CD14-positive monocyte (primary cell): Measurements from ENCODE around the gene TADA2A. TPM values are rescaled to one million over a fixed set of nuclear protein-coding genes. Genes with fewer than 3 reads are reported as not detected.
A peak's percentile ranks its signal among the peaks of the same experiment; 100 is the strongest.

Experiments used
- DNase-seq, 3 donors: peaks; one replicate each; pipeline ENCODE4 v3.0.0-alpha.2; 2011 to 2022
- H2AFZ ChIP-seq: 2 replicates; pipeline ENCODE4 v1.6.0; 2012; ENCODE audit warnings: mild to moderate bottlenecking, low read depth, low read length, inconsistent platforms; ENCODE audit not compliant: insufficient read depth, poor library complexity, severe bottlenecking
- H3K27ac ChIP-seq, 2 donors: 1 replicate in 1 of 2; 2 replicates in 1 of 2; pipeline ENCODE4 v1.5.1; 2012 to 2013; ENCODE audit warnings: low read length in 2 of 2, control low read depth in 1 of 2, inconsistent platforms in 1 of 2, low read depth in 1 of 2, mild to moderate bottlenecking in 1 of 2
- H3K27me3 ChIP-seq, 2 donors: one replicate each; pipeline versions ENCODE4 v1.6.0 to v1.6.1; 2011 to 2013; ENCODE audit warnings: low read length in 2 of 2; ENCODE audit not compliant: control insufficient read depth in 2 of 2, insufficient read depth in 2 of 2
- H3K36me3 ChIP-seq, 2 donors: replicated peaks in 1 of 2; 1 replicate in 1 of 2; 2 replicates in 1 of 2; pipeline versions ENCODE4 v1.5.1 to v1.6.1; 2012 to 2013; ENCODE audit warnings: low read length in 2 of 2, control low read depth in 1 of 2, inconsistent platforms in 1 of 2, mild to moderate bottlenecking in 1 of 2; ENCODE audit not compliant: insufficient read depth in 2 of 2, control insufficient read depth in 1 of 2
- H3K4me1 ChIP-seq, 2 donors: 1 replicate in 1 of 2; 2 replicates in 1 of 2; pipeline versions ENCODE4 v1.5.1 to v1.6.1; 2012 to 2013; ENCODE audit warnings: low read length in 2 of 2, control low read depth in 1 of 2, inconsistent platforms in 1 of 2, mild to moderate bottlenecking in 1 of 2, moderate library complexity in 1 of 2; ENCODE audit not compliant: insufficient read depth in 2 of 2, control insufficient read depth in 1 of 2
- H3K4me2 ChIP-seq: replicated peaks from 2 replicates; pipeline ENCODE3; 2012; ENCODE audit warnings: low read length, moderate library complexity, mild to moderate bottlenecking; ENCODE audit not compliant: poor library complexity, severe bottlenecking; ENCODE audit errors: extremely low read depth
- H3K4me3 ChIP-seq, 3 experiments: fragments of 200-600 bp in 1 of 3; sonication (generic) in 1 of 3; replicated peaks in 1 of 3; 1 replicate in 2 of 3; 2 replicates in 1 of 3; pipeline ENCODE4 v1.5.1; 2011 to 2013; ENCODE audit warnings: low read length in 3 of 3, mild to moderate bottlenecking in 3 of 3, control low read depth in 2 of 3, low read depth in 2 of 3, inconsistent platforms in 1 of 3, moderate library complexity in 1 of 3
- H3K79me2 ChIP-seq: 2 replicates; pipeline ENCODE4 v1.6.0; 2012; ENCODE audit warnings: mild to moderate bottlenecking, control low read depth, inconsistent platforms, low read length, moderate library complexity; ENCODE audit not compliant: insufficient read depth
- H3K9ac ChIP-seq: 2 replicates; pipeline ENCODE4 v1.6.0; 2017; ENCODE audit warnings: low read length, mild to moderate bottlenecking; ENCODE audit not compliant: insufficient read depth, poor library complexity, severe bottlenecking
- H3K9me3 ChIP-seq, 2 donors: replicated peaks in 1 of 2; 1 replicate in 1 of 2; 2 replicates in 1 of 2; pipeline versions ENCODE4 v1.5.1 to v1.6.1; 2012 to 2013; ENCODE audit warnings: low read length in 2 of 2, control low read depth in 1 of 2; ENCODE audit not compliant: control insufficient read depth in 1 of 2, insufficient read depth in 1 of 2
- H4K20me1 ChIP-seq: 2 replicates; pipeline ENCODE4 v1.6.0; 2012; ENCODE audit warnings: mild to moderate bottlenecking, low read length, control low read depth, moderate library complexity; ENCODE audit not compliant: insufficient read depth
- H3K27ac Mint-ChIP-seq, 7 donors: one replicate each; pipeline ENCODE4 v1.8.0; 2020; ENCODE audit warnings: mild to moderate bottlenecking in 7 of 7, mixed read lengths in 7 of 7, moderate library complexity in 6 of 7, inconsistent platforms in 2 of 7
- H3K27me3 Mint-ChIP-seq, 3 donors: one replicate each; pipeline ENCODE4 v1.8.0; 2021 to 2022; ENCODE audit warnings: low read depth in 3 of 3, mild to moderate bottlenecking in 3 of 3, mixed read lengths in 3 of 3, moderate library complexity in 3 of 3, inconsistent platforms in 1 of 3
- H3K36me3 Mint-ChIP-seq, 2 donors: one replicate each; pipeline ENCODE4 v1.8.0; 2020; ENCODE audit warnings: mixed read lengths in 2 of 2, inconsistent platforms in 1 of 2, mild to moderate bottlenecking in 1 of 2
- H3K4me1 Mint-ChIP-seq: one replicate; pipeline ENCODE4 v1.8.0; 2020; ENCODE audit warnings: mild to moderate bottlenecking, mixed read lengths
- H3K4me3 Mint-ChIP-seq, 2 donors: one replicate each; pipeline ENCODE4 v1.8.0; 2020; ENCODE audit warnings: mild to moderate bottlenecking in 2 of 2, mixed read lengths in 2 of 2, moderate library complexity in 1 of 2
- H3K9me3 Mint-ChIP-seq, 7 donors: one replicate each; pipeline ENCODE4 v1.8.0; 2020 to 2022; ENCODE audit warnings: mixed read lengths in 7 of 7, mild to moderate bottlenecking in 6 of 7, moderate library complexity in 6 of 7, inconsistent platforms in 2 of 7
- WGBS: methylation state at CpG from one replicate; pipeline ENCODE4 v1.1.5; 2013; ENCODE audit warnings: missing lambda C conversion rate; ENCODE audit not compliant: insufficient coverage; 5-methylcytosine and 5-hydroxymethylcytosine counted together
- intact Hi-C, 2 donors: fragments of 100-400 bp; cut with micrococcal nuclease; formaldehyde crosslinking; loops; one replicate each; pipeline versions ENCODE4 v1.15.0 to v1.15.1; 2023
- polyA plus RNA-seq, 3 donors: library from polyadenylated mRNA; depleted of rRNA in 1 of 3; unstranded in 2 of 3; stranded (reverse) in 1 of 3; fragments of 300-500 nt in 2 of 3; fragments of >200 nt in 1 of 3; fragmentation: Illumina TruSeq in 2 of 3; gene quantifications; 1 replicate in 2 of 3; 2 replicates in 1 of 3; pipeline ENCODE4 v1.2.3, GENCODE V29; 2012 to 2021
- TF ChIP-seq, protein P1 (sequence below): fragments of 200-600 bp; IDR thresholded peaks from one replicate; pipeline ENCODE4 v1.8.0; 2022; ENCODE audit warnings: antibody characterized with exemption, mild to moderate bottlenecking

The TADA2A gene
- polyA plus RNA-seq, 3 donors, result 2.9 to 8.2 (median 4.3) TPM

DNA sequence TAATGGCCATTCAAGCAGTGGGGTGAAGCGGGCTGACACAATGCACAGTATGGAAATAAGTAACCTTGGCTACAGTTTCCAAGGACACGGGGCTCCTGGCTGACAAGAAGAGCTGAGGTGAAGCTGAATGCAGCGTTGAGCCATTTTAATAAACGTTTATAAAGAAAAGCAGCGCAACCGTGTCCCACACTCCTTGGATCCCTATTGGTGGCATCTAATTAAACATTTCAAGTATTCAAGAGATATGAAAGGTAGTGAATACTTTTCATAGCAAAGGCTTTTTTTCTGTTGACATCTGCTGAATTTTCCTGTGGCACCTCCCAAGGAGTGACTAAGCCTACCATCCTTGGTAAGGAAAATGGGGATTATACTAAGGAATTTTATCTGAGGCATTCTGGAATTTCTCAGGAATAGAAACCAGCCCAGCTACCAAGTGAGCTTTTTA, 109.5 kb downstream of the TADA2A start:
- no peaks in the 10 kb centered on the region for H3K27me3 ChIP-seq
- no peaks in the 10 kb centered on the region for H3K4me1 ChIP-seq
- Mint-ChIP-seq H3K4me3 (no peak overlapping the region), H3K27me3 (peaks cover 0 to 2% (median 0%) of the 10 kb centered on the region in 3 donors), H3K36me3 (peaks cover 51 to 71% of the 10 kb centered on the region in 2 donors), H3K4me1 (no peaks in the 10 kb centered on the region), H3K9me3 (no peaks in the 10 kb centered on the region), H3K27ac (no peak overlapping the region)
- no peak overlapping the region for H2AFZ ChIP-seq
- H3K27ac ChIP-seq, result no peak overlapping the region
- no peaks in the 10 kb centered on the region for H3K9me3 ChIP-seq
- H3K4me3 ChIP-seq, result no peak overlapping the region
- intact Hi-C loops, result no loop called here
- no peaks in the 10 kb centered on the region for H3K79me2 ChIP-seq
- no peak overlapping the region for H3K9ac ChIP-seq
- TF ChIP-seq, protein P1, sequence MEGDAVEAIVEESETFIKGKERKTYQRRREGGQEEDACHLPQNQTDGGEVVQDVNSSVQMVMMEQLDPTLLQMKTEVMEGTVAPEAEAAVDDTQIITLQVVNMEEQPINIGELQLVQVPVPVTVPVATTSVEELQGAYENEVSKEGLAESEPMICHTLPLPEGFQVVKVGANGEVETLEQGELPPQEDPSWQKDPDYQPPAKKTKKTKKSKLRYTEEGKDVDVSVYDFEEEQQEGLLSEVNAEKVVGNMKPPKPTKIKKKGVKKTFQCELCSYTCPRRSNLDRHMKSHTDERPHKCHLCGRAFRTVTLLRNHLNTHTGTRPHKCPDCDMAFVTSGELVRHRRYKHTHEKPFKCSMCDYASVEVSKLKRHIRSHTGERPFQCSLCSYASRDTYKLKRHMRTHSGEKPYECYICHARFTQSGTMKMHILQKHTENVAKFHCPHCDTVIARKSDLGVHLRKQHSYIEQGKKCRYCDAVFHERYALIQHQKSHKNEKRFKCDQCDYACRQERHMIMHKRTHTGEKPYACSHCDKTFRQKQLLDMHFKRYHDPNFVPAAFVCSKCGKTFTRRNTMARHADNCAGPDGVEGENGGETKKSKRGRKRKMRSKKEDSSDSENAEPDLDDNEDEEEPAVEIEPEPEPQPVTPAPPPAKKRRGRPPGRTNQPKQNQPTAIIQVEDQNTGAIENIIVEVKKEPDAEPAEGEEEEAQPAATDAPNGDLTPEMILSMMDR, result no peak
- DNase-seq, result no peak
- no peak overlapping the region for H3K4me2 ChIP-seq
- H4K20me1 ChIP-seq, result no peaks in the 10 kb centered on the region
- peaks cover 56 to 89% of the 10 kb centered on the region in 2 donors for H3K36me3 ChIP-seq
- WGBS, result 89% methylated on average over 2 of the region's 6 CpGs

DNA sequence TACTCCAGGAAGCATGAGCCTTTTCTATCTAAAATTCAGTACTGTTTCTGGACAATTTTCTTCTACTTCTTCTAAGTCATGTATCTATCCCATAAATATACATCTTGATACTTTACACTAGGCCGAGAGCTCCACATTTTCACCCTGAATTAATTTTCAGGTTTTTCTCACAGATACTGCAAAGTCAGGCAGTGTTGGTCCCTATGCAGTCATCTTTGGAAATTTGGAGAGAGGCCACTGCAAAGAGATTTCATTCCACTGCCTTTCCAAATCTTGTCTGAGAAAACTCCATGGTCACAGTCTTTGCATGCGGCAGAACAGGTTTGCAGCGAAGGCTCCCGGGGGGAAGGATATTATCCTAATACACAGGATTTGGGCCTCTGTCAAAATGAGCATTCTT, 111.2 kb downstream of the TADA2A start:
- intact Hi-C loops, result no loop called here

More for the DNA sequence above, 111.2 kb downstream of the TADA2A start:
- H3K9ac ChIP-seq, result no peak overlapping the region
- no peaks in the 10 kb centered on the region for H3K9me3 ChIP-seq
- H2AFZ ChIP-seq, result no peak overlapping the region
- peaks cover 0 to 2% (median 0%) of the 10 kb centered on the region in 3 donors for H3K27me3 Mint-ChIP-seq
- no peak overlapping the region for H3K4me3 ChIP-seq
- no peak for DNase-seq
- no peak overlapping the region for H3K4me2 ChIP-seq
- H3K4me1 ChIP-seq, result no peaks in the 10 kb centered on the region
- peaks cover 62 to 84% of the 10 kb centered on the region in 2 donors for H3K36me3 Mint-ChIP-seq
- no peaks in the 10 kb centered on the region for H3K4me1 Mint-ChIP-seq
- peak overlapping the region in 1 of 2 donors; percentile 20 for H3K27ac ChIP-seq
- H3K27me3 ChIP-seq, result no peaks in the 10 kb centered on the region
- TF ChIP-seq, protein P1, result no peak
- H4K20me1 ChIP-seq, result no peaks in the 10 kb centered on the region
- 94% methylated on average over 3 of the region's 4 CpGs for WGBS
- no peak overlapping the region for H3K4me3 Mint-ChIP-seq
- no peaks in the 10 kb centered on the region for H3K79me2 ChIP-seq
- H3K9me3 Mint-ChIP-seq, result no peaks in the 10 kb centered on the region
- H3K36me3 ChIP-seq, result peaks cover 66 to 96% of the 10 kb centered on the region in 2 donors
- no peak overlapping the region for H3K27ac Mint-ChIP-seq
